MM.1S (cell line): Measurements from ENCODE around the gene SLC35B3.
"Not testable (repeated sequence)": the region's sequence is repeated elsewhere in the genome, so short reads cannot be mapped to it uniquely, and the experiment has no call there.

Source experiments
- DNase-seq: peaks from one replicate; pipeline ENCODE4 v3.0.0-alpha.2; 2015
- H2AFZ ChIP-seq: fragments of 300-600 bp; sonication (generic); 2 replicates; pipeline ENCODE4 v1.6.0; 2016; ENCODE audit warnings: antibody characterized with exemption, low read length
- H3F3A ChIP-seq: fragments of 300-600 bp; sonication (generic); 2 replicates; pipeline ENCODE4 v1.6.1; 2016; ENCODE audit warnings: mild to moderate bottlenecking, antibody characterized with exemption, low read length, moderate library complexity, mixed read lengths; ENCODE audit not compliant: insufficient read depth
- H3K27ac ChIP-seq: fragments of 300-600 bp; sonication (generic); 2 replicates; pipeline ENCODE4 v1.5.1; 2016; ENCODE audit warnings: mild to moderate bottlenecking, low read length
- H3K27me3 ChIP-seq: fragments of 300-600 bp; sonication (generic); replicated peaks from 2 replicates; pipeline ENCODE4 v1.6.0; 2016; ENCODE audit warnings: low read length; ENCODE audit not compliant: insufficient read depth
- H3K36me3 ChIP-seq: fragments of 300-600 bp; sonication (generic); replicated peaks from 2 replicates; pipeline ENCODE4 v1.6.1; 2016; ENCODE audit warnings: mild to moderate bottlenecking, low read length, mixed read lengths; ENCODE audit not compliant: insufficient read depth
- H3K4me1 ChIP-seq: fragments of 300-600 bp; sonication (generic); 2 replicates; pipeline ENCODE4 v1.6.1; 2016; ENCODE audit warnings: low read length, mixed read lengths
- H3K4me2 ChIP-seq: fragments of 300-600 bp; sonication (generic); 2 replicates; pipeline ENCODE4 v1.6.0; 2016; ENCODE audit warnings: low read depth, low read length
- H3K4me3 ChIP-seq: fragments of 300-600 bp; sonication (generic); 2 replicates; pipeline ENCODE4 v1.5.1; 2016; ENCODE audit warnings: low read length, mixed read lengths
- H3K79me2 ChIP-seq: fragments of 300-600 bp; sonication (generic); 2 replicates; pipeline ENCODE4 v1.6.1; 2016; ENCODE audit warnings: mixed run types, low read length, mixed read lengths
- H3K9ac ChIP-seq: fragments of 300-600 bp; sonication (generic); 2 replicates; pipeline ENCODE4 v1.6.1; 2016; ENCODE audit warnings: low read length, mixed read lengths
- H3K9me2 ChIP-seq: fragments of 300-600 bp; sonication (generic); replicated peaks from 2 replicates; pipeline ENCODE4 v1.6.1; 2016; ENCODE audit warnings: mild to moderate bottlenecking, low read length, mixed read lengths; ENCODE audit not compliant: insufficient read depth
- H3K9me3 ChIP-seq: fragments of 300-600 bp; sonication (generic); replicated peaks from 2 replicates; pipeline ENCODE4 v1.6.1; 2016; ENCODE audit warnings: mild to moderate bottlenecking, low read length, mixed read lengths; ENCODE audit not compliant: insufficient read depth
- H4K20me1 ChIP-seq: fragments of 300-600 bp; sonication (generic); 2 replicates; pipeline ENCODE4 v1.6.1; 2016; ENCODE audit warnings: mild to moderate bottlenecking, low read length, moderate library complexity, mixed read lengths; ENCODE audit not compliant: insufficient read depth
- EZH2 ChIP-seq: fragments of 300-600 bp; sonication (generic); optimal IDR thresholded peaks from 2 replicates; pipeline ENCODE3; 2017; ENCODE audit warnings: low read depth, mild to moderate bottlenecking, antibody characterized with exemption, low read length, mixed read lengths
- EZH2phosphoT487 ChIP-seq: fragments of 300-600 bp; sonication (generic); IDR thresholded peaks from 2 replicates; pipeline ENCODE4 v1.6.1; 2018; ENCODE audit warnings: antibody characterized with exemption, low read length
- TF ChIP-seq, protein P1 (sequence below): fragments of 300-600 bp; sonication (generic); IDR thresholded peaks from 2 replicates; pipeline ENCODE4 v1.5.1; 2016; ENCODE audit warnings: antibody characterized with exemption, low read length, mixed read lengths

SLC35B3 gene

DNA sequence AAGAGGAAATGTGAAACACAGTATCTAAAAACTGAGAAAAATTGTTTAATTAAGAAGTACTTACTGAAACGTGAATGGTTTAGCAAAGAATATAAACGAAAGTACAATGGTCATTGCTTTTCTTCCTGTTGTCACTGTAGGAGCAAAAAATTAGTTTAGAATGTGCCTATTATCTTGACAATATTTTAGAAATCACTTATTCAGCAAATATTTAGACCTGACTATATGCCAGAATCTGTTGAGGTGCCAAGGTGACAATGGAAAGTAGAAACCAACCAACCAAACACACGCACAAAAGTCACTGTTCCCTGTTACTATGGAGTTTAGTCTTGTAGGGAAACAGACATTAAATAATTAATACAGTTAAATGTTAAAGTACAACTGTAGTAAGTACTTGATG is 20.5 kb downstream of the SLC35B3 start:
- H3K36me3 ChIP-seq: 0 out of 2 replicates have a peak, but pooled peaks cover 5% of the 10 kb centered on the region
- no peaks in the 10 kb centered on the region for H3K9me2 ChIP-seq
- TF ChIP-seq EZH2phosphoT487 (no peak), EZH2 (no peak)
- TF ChIP-seq, protein P1, sequence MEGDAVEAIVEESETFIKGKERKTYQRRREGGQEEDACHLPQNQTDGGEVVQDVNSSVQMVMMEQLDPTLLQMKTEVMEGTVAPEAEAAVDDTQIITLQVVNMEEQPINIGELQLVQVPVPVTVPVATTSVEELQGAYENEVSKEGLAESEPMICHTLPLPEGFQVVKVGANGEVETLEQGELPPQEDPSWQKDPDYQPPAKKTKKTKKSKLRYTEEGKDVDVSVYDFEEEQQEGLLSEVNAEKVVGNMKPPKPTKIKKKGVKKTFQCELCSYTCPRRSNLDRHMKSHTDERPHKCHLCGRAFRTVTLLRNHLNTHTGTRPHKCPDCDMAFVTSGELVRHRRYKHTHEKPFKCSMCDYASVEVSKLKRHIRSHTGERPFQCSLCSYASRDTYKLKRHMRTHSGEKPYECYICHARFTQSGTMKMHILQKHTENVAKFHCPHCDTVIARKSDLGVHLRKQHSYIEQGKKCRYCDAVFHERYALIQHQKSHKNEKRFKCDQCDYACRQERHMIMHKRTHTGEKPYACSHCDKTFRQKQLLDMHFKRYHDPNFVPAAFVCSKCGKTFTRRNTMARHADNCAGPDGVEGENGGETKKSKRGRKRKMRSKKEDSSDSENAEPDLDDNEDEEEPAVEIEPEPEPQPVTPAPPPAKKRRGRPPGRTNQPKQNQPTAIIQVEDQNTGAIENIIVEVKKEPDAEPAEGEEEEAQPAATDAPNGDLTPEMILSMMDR: no peak

DNA sequence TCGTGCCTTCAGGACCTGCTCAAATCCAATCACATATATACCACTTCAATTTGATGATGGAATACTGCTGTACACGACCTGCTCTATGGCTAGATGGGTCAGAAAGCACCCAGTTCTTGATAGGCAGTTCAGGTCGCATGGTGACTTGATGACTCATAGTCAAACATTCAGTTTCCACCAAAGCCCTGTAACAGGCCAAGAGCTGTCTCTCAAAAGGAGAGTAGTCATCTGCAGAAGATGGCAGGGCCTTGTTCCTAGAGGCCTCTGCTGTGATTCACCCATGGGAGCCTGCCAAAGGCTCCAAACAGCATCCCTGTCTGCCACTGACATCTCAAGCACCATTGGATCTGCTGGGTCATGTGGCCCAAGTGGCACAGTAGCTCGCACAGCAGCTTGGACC is 29.4 kb downstream of the SLC35B3 start:
- H3K9me3 ChIP-seq, H3K36me3 ChIP-seq, DNase-seq, H3K27ac ChIP-seq, H3K4me3 ChIP-seq, H3K27me3 ChIP-seq, H2AFZ ChIP-seq, H4K20me1 ChIP-seq, H3K4me1 ChIP-seq, H3K9ac ChIP-seq, H3K9me2 ChIP-seq, H3F3A ChIP-seq, H3K79me2 ChIP-seq, H3K4me2 ChIP-seq: not testable (repeated sequence)

More for the DNA sequence above, 20.5 kb downstream of the SLC35B3 start:
- no peaks in the 10 kb centered on the region for H3K79me2 ChIP-seq
- no peak overlapping the region for H3K27ac ChIP-seq
- no peak overlapping the region for H3K4me3 ChIP-seq
- H3K4me2 ChIP-seq: no peak overlapping the region
- no peak for DNase-seq
- no peaks in the 10 kb centered on the region for H3K27me3 ChIP-seq
- H3K9me3 ChIP-seq: no peaks in the 10 kb centered on the region
- no peaks in the 10 kb centered on the region for H3F3A ChIP-seq
- H3K9ac ChIP-seq: no peak overlapping the region
- no peak overlapping the region for H2AFZ ChIP-seq
- no peaks in the 10 kb centered on the region for H4K20me1 ChIP-seq
- H3K4me1 ChIP-seq: no peaks in the 10 kb centered on the region

DNA sequence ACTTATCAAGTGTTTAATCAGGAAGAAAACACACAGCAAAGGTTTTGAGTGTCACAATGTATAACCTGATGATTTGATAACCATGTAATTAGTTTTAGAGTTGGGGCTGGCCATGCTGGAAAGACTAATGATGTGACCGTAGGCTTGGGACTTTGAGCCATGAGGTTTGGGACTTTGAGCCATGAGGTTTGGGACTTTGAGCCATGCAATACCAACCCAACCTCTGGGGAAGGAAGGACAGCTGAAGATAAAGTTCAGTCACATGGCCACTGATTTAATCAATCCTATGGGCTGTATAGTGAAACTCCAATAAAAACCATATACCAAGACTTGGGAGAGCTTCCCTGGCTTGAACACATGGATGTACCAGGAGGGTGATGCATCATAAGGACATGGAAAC is 32.8 kb downstream of the SLC35B3 start:
- Histone ChIP-seq H3K4me2 (no peak overlapping the region), H3K9me2 (no peaks in the 10 kb centered on the region), H3K36me3 (no peaks in the 10 kb centered on the region), H3K4me1 (no peaks in the 10 kb centered on the region), H3K9ac (no peak overlapping the region), H2AFZ (no peak overlapping the region), H3K27me3 (no peaks in the 10 kb centered on the region), H4K20me1 (no peaks in the 10 kb centered on the region), H3K79me2 (no peaks in the 10 kb centered on the region), H3K4me3 (no peak overlapping the region), H3K27ac (no peak overlapping the region), H3F3A (no peaks in the 10 kb centered on the region), H3K9me3 (no peaks in the 10 kb centered on the region)
- no peak for DNase-seq
- no peak for TF ChIP-seq EZH2

DNA sequence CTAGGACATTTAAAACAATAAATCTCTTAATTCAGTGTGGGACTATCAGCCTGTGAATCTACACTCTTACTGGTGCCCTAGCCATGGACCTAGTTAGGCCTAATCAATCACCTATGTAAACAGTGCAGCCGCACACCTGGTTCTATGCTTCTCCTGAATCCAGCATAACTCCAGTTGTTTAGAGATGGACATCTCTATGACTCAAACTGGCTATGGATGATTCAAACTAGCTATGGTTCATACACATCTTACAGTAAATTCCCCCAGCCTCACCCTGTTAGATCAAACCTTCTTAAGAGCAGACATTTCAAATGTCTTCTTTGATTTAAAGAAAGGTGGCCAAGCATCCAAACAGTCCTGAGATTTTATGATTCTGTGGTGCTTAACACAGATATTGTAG is 34.7 kb downstream of the SLC35B3 start:
- DNase-seq: no peak

More for the DNA sequence above, 34.7 kb downstream of the SLC35B3 start:
- H3K9ac ChIP-seq: no peak overlapping the region
- no peaks in the 10 kb centered on the region for H3K4me1 ChIP-seq
- H3K4me2 ChIP-seq: no peak overlapping the region
- TF ChIP-seq EZH2phosphoT487 (no peak), EZH2 (no peak)
- TF ChIP-seq, protein P1: no peak
- no peaks in the 10 kb centered on the region for H3K9me3 ChIP-seq
- H2AFZ ChIP-seq: no peak overlapping the region
- H3K4me3 ChIP-seq: no peak overlapping the region
- H4K20me1 ChIP-seq: no peaks in the 10 kb centered on the region
- H3K27me3 ChIP-seq: no peaks in the 10 kb centered on the region
- no peak overlapping the region for H3K27ac ChIP-seq
- no peaks in the 10 kb centered on the region for H3K9me2 ChIP-seq
- H3K36me3 ChIP-seq: no peaks in the 10 kb centered on the region
- H3F3A ChIP-seq: no peaks in the 10 kb centered on the region
- H3K79me2 ChIP-seq: no peaks in the 10 kb centered on the region
